NCI-H460 (cell line): ENCODE data around the gene MRM1. TPM values are rescaled to one million over a fixed set of nuclear protein-coding genes. Genes with fewer than 3 reads are reported as not detected.
"Not testable (repeated sequence)": the region's sequence is repeated elsewhere in the genome, so short reads cannot be mapped to it uniquely, and the experiment has no call there.

Experiments
- DNase-seq: peaks from one replicate; pipeline ENCODE4 v3.0.0-alpha.2; 2016; ENCODE audit warnings: low read depth; ENCODE audit errors: extremely low read depth
- total RNA-seq: library from RNA; depleted of rRNA; stranded (reverse); fragments of >200 nt; shearing (Covaris generic); gene quantifications from 2 replicates; pipeline ENCODE4 v1.2.3, GENCODE V29; 2014

The MRM1 gene
- total RNA-seq, 1 experiment from 2014 or later, result 8.2 TPM

DNA sequence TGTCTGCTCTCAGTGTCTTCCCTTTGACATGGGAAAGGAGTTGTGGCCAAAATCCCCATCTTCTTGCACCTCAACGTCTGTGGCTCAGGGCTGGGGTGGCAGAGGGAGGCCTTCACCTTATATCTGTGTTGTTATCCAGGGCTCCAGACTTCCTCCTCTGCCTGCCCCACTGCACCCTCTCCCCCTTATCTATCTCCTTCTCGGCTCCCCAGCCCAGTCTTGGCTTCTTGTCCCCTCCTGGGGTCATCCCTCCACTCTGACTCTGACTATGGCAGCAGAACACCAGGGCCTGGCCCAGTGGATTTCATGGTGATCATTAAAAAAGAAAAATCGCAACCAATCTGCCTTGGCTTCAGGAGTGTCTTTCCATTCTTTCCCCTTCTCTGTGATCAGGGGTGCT is 918 bp upstream of the MRM1 start:
- no peak for DNase-seq

DNA sequence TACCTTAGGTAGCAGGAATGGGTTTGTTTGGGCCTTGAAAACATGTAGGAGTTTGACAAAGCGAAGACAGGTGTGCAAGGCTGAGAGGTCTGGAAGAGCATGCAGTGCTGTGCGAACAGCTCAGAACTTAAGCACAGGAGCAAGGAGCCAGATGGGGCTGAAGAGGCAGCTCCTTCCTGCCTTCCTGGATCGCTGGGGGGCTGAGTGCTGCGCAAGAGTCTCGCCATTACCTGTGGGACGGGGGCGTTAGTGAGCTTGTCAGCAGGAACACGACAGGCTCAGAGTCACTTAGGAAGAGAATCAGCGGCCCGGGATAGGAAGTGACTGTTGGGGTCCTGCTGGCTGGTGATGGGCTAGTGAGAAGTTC is 464 bp upstream of the MRM1 start:
- no peak for DNase-seq

GRCh38 chr17:36602030-36602748 is 806 bp downstream of the MRM1 start:
- DNase-seq, result no peak

GRCh38 chr17:36602924-36603384 is 1.6 kb downstream of the MRM1 start:
- peak; percentile 70 for DNase-seq

DNA sequence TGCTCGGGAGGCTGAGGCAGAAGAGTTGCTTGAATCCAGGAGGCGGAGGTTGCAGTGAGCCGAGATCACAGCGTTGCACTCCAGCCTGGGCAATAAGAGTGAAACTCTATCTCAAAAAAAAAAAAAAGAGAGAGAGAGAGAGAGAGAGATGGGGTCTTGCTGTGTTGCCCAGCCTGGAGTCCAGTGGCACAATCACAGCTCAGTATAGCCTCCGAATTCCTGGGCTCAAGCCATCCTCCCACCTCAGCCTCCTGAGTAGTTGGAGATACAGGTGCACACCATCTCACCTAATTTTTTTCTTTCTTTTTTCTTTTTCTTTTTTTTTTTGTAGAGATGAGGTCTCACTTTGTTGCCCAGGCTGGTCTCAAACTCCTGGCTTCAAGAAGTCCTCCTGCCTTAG is 3.6 kb downstream of the MRM1 start:
- not testable (repeated sequence) for DNase-seq

- DNase-seq, result no peak
These were observed 6.9 kb downstream of the MRM1 start for GRCh38 chr17:36608280-36608679.

DNA sequence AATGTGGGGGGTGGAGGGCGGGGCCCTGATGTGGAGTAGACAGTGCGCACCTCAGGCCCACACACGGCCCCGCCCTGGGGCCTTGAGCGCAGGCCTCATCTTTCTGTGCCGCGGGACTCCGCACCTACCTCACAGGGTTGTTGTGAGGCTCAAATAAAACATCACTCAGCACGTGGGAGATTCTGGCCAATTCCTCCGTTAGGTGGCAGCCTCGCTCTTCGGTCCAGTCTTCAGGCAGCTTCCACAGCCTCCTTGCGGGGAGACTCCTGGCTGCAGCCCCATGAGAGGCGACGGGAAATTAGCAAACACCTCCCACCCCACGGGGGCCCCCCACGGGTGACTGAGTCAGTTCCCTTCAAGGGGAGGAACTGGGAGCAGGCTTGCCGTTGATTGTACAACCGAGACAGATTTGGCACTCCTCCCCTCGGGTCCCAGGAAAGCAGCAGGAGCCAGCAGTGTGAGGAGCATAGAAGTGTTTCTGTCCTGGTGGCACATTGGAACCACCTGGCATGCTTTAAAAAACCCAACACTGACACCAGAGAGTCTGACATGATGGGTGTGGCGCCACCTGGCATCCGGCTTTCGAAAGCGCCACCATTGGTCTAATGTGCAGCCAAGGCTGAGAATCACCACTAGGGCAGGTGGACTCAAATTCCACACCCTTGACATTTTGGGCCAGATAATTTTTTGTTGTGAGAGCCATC is 7.6 kb downstream of the MRM1 start:
- peak; percentile 57 for DNase-seq

- no peak for DNase-seq
These were observed 8.1 kb downstream of the MRM1 start for GRCh38 chr17:36609498-36609862.

DNA sequence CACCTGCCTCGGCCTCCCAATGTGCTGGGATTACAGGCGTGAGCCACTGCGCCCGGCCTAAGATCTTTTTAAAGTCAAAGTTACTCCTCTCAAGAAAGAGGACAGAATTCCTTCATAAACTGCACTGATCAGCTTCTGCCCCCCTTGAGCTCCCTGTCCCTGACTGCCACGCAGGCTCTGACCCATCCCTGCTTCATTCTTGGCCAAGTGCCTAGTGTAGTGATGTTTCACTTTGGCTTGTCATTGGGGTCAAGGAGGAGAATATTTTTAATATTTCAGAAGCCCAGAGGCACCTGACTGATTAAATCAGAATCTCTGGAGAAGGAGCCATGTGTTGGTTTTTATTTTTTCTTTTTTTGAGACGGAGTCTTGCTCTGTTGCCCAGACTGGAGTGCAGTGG is 9.1 kb downstream of the MRM1 start:
- DNase-seq, result no peak

DNA sequence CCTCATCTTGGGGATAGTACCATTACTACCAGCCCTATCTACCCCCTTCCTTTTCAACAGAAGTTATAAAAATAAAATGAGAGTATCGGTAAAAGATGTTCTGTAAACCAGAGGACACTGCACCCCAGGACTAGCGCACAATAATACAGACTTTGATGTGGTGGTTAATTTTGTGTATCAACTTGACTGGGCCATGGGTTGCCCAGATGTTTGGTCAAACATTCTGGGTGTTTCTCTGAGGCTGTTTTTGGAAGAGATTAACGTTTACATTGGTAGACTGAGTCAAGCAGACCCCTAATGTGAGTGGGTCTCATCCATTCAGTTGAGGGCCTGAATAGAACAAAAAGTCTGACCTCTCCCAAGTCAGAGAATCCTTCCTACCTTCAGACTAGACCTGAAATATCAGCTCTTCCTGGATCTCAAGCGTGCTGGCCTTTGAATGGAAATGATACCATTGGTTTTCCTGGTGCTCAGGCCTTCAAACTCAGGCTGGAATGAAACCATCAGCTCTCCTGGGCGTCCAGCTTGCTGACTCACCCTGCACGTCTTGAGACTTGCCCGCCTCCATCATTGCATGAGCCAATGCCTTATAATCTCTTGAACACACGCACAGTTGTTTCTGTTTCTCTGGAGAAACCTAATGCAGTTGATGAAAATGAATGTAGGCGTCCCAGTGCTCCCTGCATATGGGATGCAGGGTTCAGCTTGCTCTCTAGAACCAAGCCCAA is 10.1 kb downstream of the MRM1 start:
- DNase-seq, result no peak

DNA sequence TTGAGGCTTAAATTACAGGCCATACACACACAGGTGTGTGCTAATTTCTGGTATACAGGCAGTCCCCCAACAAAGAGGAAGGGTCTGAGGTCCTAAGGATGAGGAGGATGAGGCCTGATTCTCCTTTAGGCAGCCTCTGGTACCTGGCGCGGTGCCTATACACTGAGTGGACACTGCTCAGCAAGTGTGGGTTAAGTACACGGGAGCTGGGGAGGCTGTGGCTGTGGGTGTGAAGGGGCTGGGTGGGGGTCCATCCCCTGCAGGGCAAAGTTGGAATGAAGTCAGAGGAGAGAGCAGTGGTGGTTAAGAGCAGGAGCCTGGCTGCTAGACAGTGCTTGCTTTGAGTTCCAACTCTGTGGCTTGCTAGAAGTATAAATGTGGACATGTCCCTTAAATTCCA is 10.9 kb downstream of the MRM1 start:
- DNase-seq, result no peak

DNA sequence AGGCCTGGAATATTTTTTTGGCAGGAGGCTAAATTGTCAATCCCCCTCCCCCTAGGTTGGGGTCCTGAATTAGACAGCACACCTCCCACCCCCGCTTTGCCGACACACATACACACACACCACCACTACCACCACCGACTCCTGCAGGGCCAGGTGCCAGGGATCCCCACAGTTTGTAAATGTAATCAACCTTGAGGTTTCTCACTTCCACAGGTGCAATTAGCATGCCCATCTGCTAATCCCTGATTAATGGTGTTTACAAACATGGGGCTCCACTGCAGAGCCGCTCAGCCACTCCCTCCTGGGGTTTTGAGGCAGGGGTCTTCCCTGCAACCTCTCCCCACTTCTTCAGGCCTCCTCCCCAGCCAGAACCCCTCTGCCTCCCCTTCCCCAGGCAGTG is 11.8 kb downstream of the MRM1 start:
- DNase-seq, result no peak

DNA sequence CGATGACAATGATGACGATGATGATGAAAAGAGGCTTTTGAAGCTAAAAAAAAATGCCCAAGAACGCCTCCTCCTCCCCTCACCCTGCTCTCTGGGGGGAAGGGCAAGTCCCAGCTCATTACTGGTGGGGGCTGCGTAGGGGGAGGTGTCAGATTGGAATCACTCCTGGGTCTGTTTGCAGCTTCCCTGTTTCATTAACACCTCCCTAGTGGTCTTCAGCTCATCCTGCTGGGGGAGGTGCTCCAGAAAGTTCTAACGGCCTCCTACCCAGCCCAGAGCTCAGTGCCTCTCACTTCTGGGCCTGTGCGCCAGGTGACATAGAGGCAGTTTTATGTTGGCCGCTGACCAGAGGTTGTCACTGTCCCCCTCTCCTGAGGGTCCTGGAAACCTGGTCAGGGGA is 12.7 kb downstream of the MRM1 start:
- DNase-seq, result no peak

GRCh38 chr17:36614933-36615332 is 13.6 kb downstream of the MRM1 start:
- no peak for DNase-seq

DNA sequence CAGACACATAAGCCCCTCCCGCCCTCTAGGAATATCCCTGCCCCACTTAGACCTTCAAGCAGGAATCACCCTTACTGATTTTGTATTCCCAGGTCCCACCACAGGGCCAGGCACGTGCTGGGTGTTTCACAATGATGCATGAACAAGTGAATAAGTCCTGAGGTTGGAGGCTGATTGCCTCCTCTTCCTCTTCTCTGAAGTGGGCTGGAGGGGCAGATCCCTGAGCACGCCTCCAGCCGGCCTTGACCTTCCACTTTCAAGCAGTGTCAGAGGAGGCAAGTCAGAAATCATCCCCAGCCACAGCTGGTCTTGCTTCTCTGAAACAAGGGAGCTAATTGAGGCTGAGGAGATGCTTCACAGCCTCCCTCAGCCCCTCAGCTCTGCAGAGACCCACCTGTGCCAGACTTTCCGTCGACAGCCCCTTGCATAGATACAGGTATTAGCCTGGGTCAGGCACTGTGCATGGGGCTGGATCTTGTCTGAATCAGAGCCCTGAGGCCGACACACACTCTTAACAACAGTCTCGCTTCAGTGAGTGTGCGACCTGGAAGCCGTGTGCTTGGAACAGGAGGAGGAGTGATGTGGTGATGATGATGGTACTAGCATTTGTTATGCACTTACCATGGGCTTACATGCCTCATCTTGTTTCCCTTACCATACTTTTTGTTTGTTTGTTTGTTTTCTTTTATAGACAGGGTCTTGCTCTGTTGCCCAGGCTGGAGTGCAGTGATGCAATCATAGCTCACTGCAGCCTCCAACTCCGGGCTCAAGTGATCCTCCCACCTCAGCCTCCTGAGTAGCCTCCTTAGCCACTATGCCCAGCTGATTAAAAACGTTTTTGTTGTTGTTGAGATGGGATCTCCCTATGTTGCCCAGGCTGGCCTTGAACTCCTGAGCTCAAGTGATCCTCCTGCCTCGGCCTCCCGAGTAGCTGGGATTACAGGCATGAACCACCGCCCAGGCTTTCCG is 15.0 kb downstream of the MRM1 start:
- DNase-seq, result no peak

DNA sequence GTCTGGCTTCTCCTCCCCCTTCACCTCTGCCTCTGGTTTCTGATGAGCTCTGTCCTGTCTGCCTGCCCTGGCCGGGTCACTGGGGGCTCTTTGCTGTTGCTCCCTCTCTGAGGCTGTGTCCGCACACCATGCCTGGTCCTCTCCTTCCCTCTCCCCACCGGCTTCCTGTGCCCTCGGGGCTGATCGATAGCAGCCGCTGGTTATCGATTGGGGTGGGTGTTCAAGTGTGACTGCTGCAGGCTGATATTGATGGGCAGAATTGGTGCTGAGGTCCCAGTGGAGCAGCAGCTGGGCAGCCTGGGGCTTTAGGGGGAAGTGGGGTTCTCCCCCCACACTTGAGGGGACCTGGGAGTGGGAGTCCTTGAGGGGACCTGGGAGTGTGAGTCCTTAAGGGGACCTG is 16.4 kb downstream of the MRM1 start:
- no peak for DNase-seq

DNA sequence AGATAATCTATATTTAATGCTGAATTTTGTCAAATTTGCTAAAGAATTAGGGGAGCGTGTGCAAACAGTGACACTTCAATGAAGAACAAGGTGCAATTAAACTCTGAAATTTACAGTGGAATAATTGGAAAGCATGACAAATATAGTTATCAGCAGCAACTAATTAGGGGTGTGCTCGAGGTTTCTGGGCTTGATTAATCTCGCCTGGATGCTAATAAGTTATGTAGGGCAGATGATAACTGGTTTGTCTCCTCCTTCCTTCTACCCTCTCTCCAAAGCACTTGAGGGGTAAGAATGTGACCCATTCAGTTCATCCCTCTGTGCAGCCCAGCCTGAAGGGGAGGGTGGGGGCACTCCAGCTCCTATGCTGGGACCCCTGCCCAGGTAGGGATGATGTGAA is 21.9 kb downstream of the MRM1 start:
- DNase-seq, result no peak

DNA sequence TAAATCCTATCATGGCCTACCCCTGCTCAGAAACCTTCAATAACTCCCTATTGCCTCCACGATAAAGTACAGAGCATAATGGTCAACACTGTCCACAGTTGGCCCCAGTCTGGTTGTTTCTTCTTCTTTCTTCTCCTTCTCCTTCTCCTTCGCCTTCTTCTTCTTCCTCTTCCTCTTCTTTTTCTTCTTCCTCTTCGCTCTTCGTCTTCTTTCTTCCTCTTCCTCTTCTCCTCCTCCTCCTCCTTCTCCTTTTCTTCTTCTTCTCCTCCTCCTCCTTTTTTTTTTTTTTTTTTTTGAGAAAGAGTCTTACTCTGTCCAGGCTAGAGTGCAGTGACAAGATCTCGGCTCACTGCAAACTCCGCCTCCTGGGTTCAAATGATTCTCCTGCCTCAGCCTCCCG is 23.8 kb downstream of the MRM1 start:
- DNase-seq, result no peak

DNA sequence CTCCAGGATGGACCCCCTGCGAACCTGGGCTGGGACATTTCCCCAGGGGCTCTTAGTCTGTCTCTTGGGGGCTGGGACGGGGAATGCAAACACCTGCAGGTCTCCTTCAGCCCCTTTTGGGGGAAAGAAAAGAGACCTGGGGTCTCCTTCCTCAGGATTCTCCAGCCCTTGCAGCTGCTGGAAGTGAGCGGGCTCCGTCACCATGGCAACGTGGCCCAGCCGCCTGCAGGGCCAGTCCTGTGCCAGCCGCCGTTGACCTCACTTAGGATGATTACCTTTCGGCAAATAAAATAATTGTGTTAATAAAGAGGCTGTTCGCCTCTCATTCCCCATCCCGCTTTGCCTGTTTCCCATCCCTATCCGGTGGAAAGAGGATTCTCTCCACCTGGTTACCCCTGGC is 25.7 kb downstream of the MRM1 start:
- no peak for DNase-seq

GRCh38 chr17:36628576-36628975 is 27.2 kb downstream of the MRM1 start:
- no peak for DNase-seq
